HCT116 (cell line): Measurements from ENCODE around the gene TMEM119. TPM values are rescaled to one million over a fixed set of nuclear protein-coding genes. Genes with fewer than 3 reads are reported as not detected.
"Not testable (repeated sequence)": the region's sequence is repeated elsewhere in the genome, so short reads cannot be mapped to it uniquely, and the experiment has no call there.

Experiments
- ATAC-seq: fragments of 200-7000 bp; cut with Tn5 transposase; 2 replicates; pipeline ENCODE4 v1.9.1; 2020; ENCODE audit warnings: mild to moderate bottlenecking, moderate library complexity
- BruUV-seq: library from RNA; stranded (reverse); fragments of 400-500 nt; replicated peaks from 2 replicates; lab custom pipeline; 2021; lab: Mats Ljungman, UMichigan
- CTCF ChIA-PET: fragments of 300-600 bp; sonication (Branson Sonifier 250); formaldehyde crosslinking; loops from one replicate; lab custom pipeline; 2021; ENCODE audit warnings: antibody characterized with exemption; lab: Charles Lee
- POLR2A ChIA-PET: fragments of 300-600, 350-600 bp; sonication (Branson Sonifier 250); formaldehyde crosslinking; loops from one replicate; lab custom pipeline; 2021; ENCODE audit warnings: antibody characterized with exemption; lab: Charles Lee
- RAD21 ChIA-PET, 2 experiments: fragments of 300-600 bp; sonication (Branson Sonifier 250); formaldehyde crosslinking; loops; one replicate each; lab custom pipeline; 2023; ENCODE audit warnings: low total read pairs in 2 of 2; ENCODE audit not compliant: uncharacterized antibody in 2 of 2, unreplicated experiment in 2 of 2, low non-redundant PET in 1 of 2; lab: Charles Lee
- DNase-seq: peaks from one replicate; pipeline ENCODE4 v3.0.0-alpha.2; 2010; ENCODE audit warnings: low read depth, low spot score
- H2AFZ ChIP-seq: fragments of 200-600 bp; shearing (Covaris generic), sonication (generic); 2 replicates; pipeline ENCODE4 v1.6.1; 2017; ENCODE audit warnings: low read depth, mixed run types, mixed read lengths, antibody characterized with exemption, low read length; ENCODE audit not compliant: poor library complexity, severe bottlenecking
- H3K27ac ChIP-seq: 2 replicates; pipeline ENCODE4 v1.5.1; 2012; ENCODE audit warnings: low read depth, low read length
- H3K27me3 ChIP-seq: fragments of 200-600 bp; sonication (generic); 2 replicates; pipeline ENCODE4 v1.6.1; 2016; ENCODE audit warnings: mixed run types, low read length, mixed read lengths; ENCODE audit not compliant: insufficient read depth
- H3K36me3 ChIP-seq, 2 experiments: fragments of 200-500 bp in 1 of 2; fragments of 200-600 bp in 1 of 2; sonication (Bioruptor generic) in 1 of 2; sonication (generic) in 1 of 2; 2 replicates each; pipeline versions ENCODE4 v1.5.1 to v1.6.1; 2014 to 2016; ENCODE audit warnings: low read length in 2 of 2, inconsistent platforms in 1 of 2, mixed read lengths in 1 of 2, mixed run types in 1 of 2; ENCODE audit not compliant: insufficient read depth in 2 of 2, control insufficient read depth in 1 of 2
- H3K4me1 ChIP-seq, 2 experiments: fragments of 200-600 bp in 1 of 2; sonication (generic) in 1 of 2; 2 replicates each; pipeline versions ENCODE4 v1.5.1 to v1.6.1; 2012 to 2017; ENCODE audit warnings: low read length in 2 of 2, inconsistent platforms in 1 of 2, mild to moderate bottlenecking in 1 of 2, mixed read lengths in 1 of 2, mixed run types in 1 of 2, moderate library complexity in 1 of 2; ENCODE audit not compliant: insufficient read depth in 2 of 2, control insufficient read depth in 1 of 2
- H3K4me2 ChIP-seq: fragments of 200-600 bp; sonication (generic); 2 replicates; pipeline ENCODE4 v1.6.1; 2017; ENCODE audit warnings: mixed run types, low read length, mixed read lengths
- H3K4me3 ChIP-seq, 2 experiments: fragments of 200-600 bp in 1 of 2; sonication (generic) in 1 of 2; replicated peaks in 1 of 2; 2 replicates each; pipeline ENCODE4 v1.5.1; 2011 to 2016; ENCODE audit warnings: low read length in 2 of 2, control low read depth in 1 of 2, low read depth in 1 of 2, mild to moderate bottlenecking in 1 of 2, mixed read lengths in 1 of 2, mixed run types in 1 of 2
- H3K79me2 ChIP-seq: fragments of 200-600 bp; sonication (generic); 2 replicates; pipeline ENCODE4 v1.6.1; 2017; ENCODE audit warnings: mild to moderate bottlenecking, mixed run types, low read length, moderate library complexity, mixed read lengths; ENCODE audit not compliant: insufficient read depth
- H3K9ac ChIP-seq: fragments of 200-600 bp; sonication (generic); 2 replicates; pipeline ENCODE4 v1.6.1; 2016; ENCODE audit warnings: low read length, mixed read lengths
- H3K9me2 ChIP-seq: fragments of 200-600 bp; sonication (generic), shearing (Covaris generic); 2 replicates; pipeline ENCODE4 v1.6.1; 2017; ENCODE audit warnings: mixed run types, mild to moderate bottlenecking, moderate library complexity; ENCODE audit not compliant: insufficient read depth
- H3K9me3 ChIP-seq, 2 experiments: fragments of 200-500 bp in 1 of 2; fragments of 200-600 bp in 1 of 2; sonication (Bioruptor generic) in 1 of 2; sonication (generic) in 1 of 2; 2 replicates each; pipeline ENCODE4 v1.6.1; 2014 to 2017; ENCODE audit warnings: low read length in 2 of 2, mixed read lengths in 2 of 2, inconsistent platforms in 1 of 2, low read depth in 1 of 2, mild to moderate bottlenecking in 1 of 2, mixed run types in 1 of 2, moderate library complexity in 1 of 2; ENCODE audit not compliant: control insufficient read depth in 1 of 2, insufficient read depth in 1 of 2
- H4K20me1 ChIP-seq: fragments of 200-600 bp; sonication (generic), shearing (Covaris generic); 2 replicates; pipeline ENCODE4 v1.6.1; 2017; ENCODE audit warnings: mixed run types, mild to moderate bottlenecking, moderate library complexity; ENCODE audit not compliant: insufficient read depth
- CEBPB ChIP-seq: IDR thresholded peaks from 2 replicates; pipeline ENCODE4 v1.6.1; 2012; ENCODE audit warnings: low read depth
- EGR1 ChIP-seq: IDR thresholded peaks from 2 replicates; pipeline ENCODE4 v1.6.1; 2012; ENCODE audit warnings: low read depth
- EZH2 ChIP-seq: fragments of 200-600 bp; sonication (generic); IDR thresholded peaks from 2 replicates; pipeline ENCODE4 v1.6.1; 2017; ENCODE audit warnings: antibody characterized with exemption, mixed run types
- EZH2phosphoT487 ChIP-seq: fragments of 200-600 bp; IDR thresholded peaks from 2 replicates; pipeline ENCODE4 v1.6.1; 2018; ENCODE audit warnings: antibody characterized with exemption, borderline replicate concordance
- FOSL1 ChIP-seq: IDR thresholded peaks from 2 replicates; pipeline ENCODE4 v1.6.1; 2012; ENCODE audit warnings: low read depth
- POLR2A ChIP-seq: IDR thresholded peaks from 2 replicates; pipeline ENCODE4 v1.7.0; 2011; ENCODE audit warnings: borderline replicate concordance; ENCODE audit not compliant: insufficient read depth, insufficient read length; ENCODE audit errors: extremely low read depth
- RAD21 ChIP-seq: IDR thresholded peaks from 2 replicates; pipeline ENCODE4 v1.6.1; 2012; ENCODE audit warnings: low read depth, mild to moderate bottlenecking
- SP1 ChIP-seq: IDR thresholded peaks from 2 replicates; pipeline ENCODE4 v1.6.1; 2012; ENCODE audit warnings: low read depth
- SRF ChIP-seq: IDR thresholded peaks from 2 replicates; pipeline ENCODE4 v1.6.1; 2012; ENCODE audit warnings: low read depth
- TCF7L2 ChIP-seq: IDR thresholded peaks from 2 replicates; pipeline ENCODE4 v1.7.0; 2011; ENCODE audit warnings: borderline replicate concordance, inconsistent platforms; ENCODE audit not compliant: insufficient read depth, insufficient read length; ENCODE audit errors: extremely low read depth
- ZNF274 ChIP-seq: fragments of 200-500 bp; sonication (Bioruptor generic); IDR thresholded peaks from 2 replicates; pipeline ENCODE4 v1.6.1; 2014; ENCODE audit warnings: mild to moderate bottlenecking, low read depth, low read length, inconsistent platforms
- intact Hi-C: fragments of 100-400 bp; cut with micrococcal nuclease; formaldehyde crosslinking; loops from 2 replicates; pipeline ENCODE4 v1.10.0; 2022
- total RNA-seq: library from RNA; stranded (reverse); gene quantifications from one replicate; pipeline ENCODE4 v1.2.1, GENCODE V29; 2021; ENCODE audit not compliant: unreplicated experiment
- TF ChIP-seq, protein P1 (sequence below): IDR thresholded peaks from 2 replicates; pipeline ENCODE4 v1.6.1; 2012
- TF ChIP-seq, protein P2 (sequence below), 3 experiments: fragments of 200-600 bp in 1 of 3; sonication (generic) in 1 of 3; IDR thresholded peaks in 2 of 3; conservative IDR thresholded peaks in 1 of 3; 2 replicates each; pipeline ENCODE4 v1.5.1; 2012 to 2017; ENCODE audit warnings: low read depth in 2 of 3, low read length in 2 of 3, antibody characterized with exemption in 1 of 3, borderline replicate concordance in 1 of 3, control low read depth in 1 of 3, mild to moderate bottlenecking in 1 of 3, mixed read lengths in 1 of 3, mixed run types in 1 of 3, moderate library complexity in 1 of 3; ENCODE audit not compliant: insufficient read depth in 1 of 3
- TF ChIP-seq, protein P3 (sequence below): IDR thresholded peaks from 2 replicates; pipeline ENCODE4 v1.6.1; 2011; ENCODE audit warnings: mild to moderate bottlenecking, low read length, moderate library complexity; ENCODE audit not compliant: insufficient replicate concordance; ENCODE audit errors: extremely low read depth

TMEM119 gene
- total RNA-seq, 1 experiment from 2014 or later: not detected

GRCh38 chr12:108619369-108620160 lies 21.7 kb upstream of the TMEM119 start:
- Histone ChIP-seq H3K79me2 (no peaks in the 10 kb centered on the region), H3K4me2 (no peak overlapping the region), H3K4me1 (peaks cover 0 to 13% of the 10 kb centered on the region in 2 experiments; a peak in 2 of 4 replicates), H3K9me2 (no peaks in the 10 kb centered on the region), H2AFZ (no peak overlapping the region), H3K27me3 (no peaks in the 10 kb centered on the region), H3K9ac (no peak overlapping the region), H4K20me1 (no peaks in the 10 kb centered on the region), H3K9me3 (peaks cover 0 to 6% of the 10 kb centered on the region in 2 experiments; a peak in 1 of 4 replicates), H3K27ac (no peak overlapping the region), H3K36me3 (no peaks in the 10 kb centered on the region), H3K4me3 (no peak overlapping the region)
- intact Hi-C loops: loop anchor here (5.0 to 10.0 kb wide), 3 partner anchors 285 to 705 kb away; partner anchors contain the start of gene CMKLR1
- ATAC-seq: no peak
- DNase-seq: no peak
- TF ChIP-seq, protein P1, sequence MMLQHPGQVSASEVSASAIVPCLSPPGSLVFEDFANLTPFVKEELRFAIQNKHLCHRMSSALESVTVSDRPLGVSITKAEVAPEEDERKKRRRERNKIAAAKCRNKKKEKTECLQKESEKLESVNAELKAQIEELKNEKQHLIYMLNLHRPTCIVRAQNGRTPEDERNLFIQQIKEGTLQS: no peak
- no peak for TF ChIP-seq SRF
- TF ChIP-seq, protein P2, sequence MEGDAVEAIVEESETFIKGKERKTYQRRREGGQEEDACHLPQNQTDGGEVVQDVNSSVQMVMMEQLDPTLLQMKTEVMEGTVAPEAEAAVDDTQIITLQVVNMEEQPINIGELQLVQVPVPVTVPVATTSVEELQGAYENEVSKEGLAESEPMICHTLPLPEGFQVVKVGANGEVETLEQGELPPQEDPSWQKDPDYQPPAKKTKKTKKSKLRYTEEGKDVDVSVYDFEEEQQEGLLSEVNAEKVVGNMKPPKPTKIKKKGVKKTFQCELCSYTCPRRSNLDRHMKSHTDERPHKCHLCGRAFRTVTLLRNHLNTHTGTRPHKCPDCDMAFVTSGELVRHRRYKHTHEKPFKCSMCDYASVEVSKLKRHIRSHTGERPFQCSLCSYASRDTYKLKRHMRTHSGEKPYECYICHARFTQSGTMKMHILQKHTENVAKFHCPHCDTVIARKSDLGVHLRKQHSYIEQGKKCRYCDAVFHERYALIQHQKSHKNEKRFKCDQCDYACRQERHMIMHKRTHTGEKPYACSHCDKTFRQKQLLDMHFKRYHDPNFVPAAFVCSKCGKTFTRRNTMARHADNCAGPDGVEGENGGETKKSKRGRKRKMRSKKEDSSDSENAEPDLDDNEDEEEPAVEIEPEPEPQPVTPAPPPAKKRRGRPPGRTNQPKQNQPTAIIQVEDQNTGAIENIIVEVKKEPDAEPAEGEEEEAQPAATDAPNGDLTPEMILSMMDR (IDR thresholded peaks at IDR 0.05 in 2 of 3, conservative IDR thresholded peaks at IDR 0.05 in 1 of 3; ENCODE audit: borderline replicate concordance in 1 of 3, insufficient read depth in 1 of 3, low read depth in 2 of 3, low read length in 2 of 3): no peak
- no peak for TF ChIP-seq EZH2phosphoT487
- TF ChIP-seq FOSL1: no peak
- TF ChIP-seq CEBPB: no peak
- TF ChIP-seq, protein P3, sequence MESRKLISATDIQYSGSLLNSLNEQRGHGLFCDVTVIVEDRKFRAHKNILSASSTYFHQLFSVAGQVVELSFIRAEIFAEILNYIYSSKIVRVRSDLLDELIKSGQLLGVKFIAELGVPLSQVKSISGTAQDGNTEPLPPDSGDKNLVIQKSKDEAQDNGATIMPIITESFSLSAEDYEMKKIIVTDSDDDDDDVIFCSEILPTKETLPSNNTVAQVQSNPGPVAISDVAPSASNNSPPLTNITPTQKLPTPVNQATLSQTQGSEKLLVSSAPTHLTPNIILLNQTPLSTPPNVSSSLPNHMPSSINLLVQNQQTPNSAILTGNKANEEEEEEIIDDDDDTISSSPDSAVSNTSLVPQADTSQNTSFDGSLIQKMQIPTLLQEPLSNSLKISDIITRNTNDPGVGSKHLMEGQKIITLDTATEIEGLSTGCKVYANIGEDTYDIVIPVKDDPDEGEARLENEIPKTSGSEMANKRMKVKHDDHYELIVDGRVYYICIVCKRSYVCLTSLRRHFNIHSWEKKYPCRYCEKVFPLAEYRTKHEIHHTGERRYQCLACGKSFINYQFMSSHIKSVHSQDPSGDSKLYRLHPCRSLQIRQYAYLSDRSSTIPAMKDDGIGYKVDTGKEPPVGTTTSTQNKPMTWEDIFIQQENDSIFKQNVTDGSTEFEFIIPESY: no peak
- no peak for TF ChIP-seq POLR2A
- TF ChIP-seq EGR1: no peak
- TF ChIP-seq SP1: no peak
- TF ChIP-seq RAD21: no peak
- no peak for TF ChIP-seq ZNF274
- TF ChIP-seq EZH2: no peak
- no peak for TF ChIP-seq TCF7L2
- ChIA-PET CTCF (interaction anchor here (0.7 to 2.9 kb wide), 9 partner anchors 11 to 331 kb away, joined by 3 to 13 read pairs (median 3); partner anchors contain the start of gene ISCU), RAD21 (no interaction called here), POLR2A (interaction anchor here (0.7 kb wide), 2 partner anchors 10 to 12 kb away, joined by 3 read pairs; no protein-coding TSS in a partner anchor)
- no TSS peak for BruUV-seq

DNA sequence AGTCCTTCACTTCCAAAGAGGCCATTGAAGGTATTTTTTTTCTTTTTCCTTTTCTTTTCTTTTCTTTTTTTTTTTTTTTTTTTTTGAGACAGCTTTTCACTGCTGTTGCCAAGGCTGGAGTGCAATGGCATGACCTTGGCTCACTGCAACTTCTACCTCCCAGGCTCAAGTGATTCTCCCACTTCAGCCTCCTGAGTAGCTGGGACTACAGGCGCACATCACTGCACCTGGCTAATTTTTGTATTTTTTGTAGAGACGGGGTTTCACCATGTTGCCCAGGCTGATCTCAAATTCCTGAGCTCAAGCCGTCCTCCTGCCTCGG lies 21.0 kb upstream of the TMEM119 start:
- not testable (repeated sequence) for H3K36me3 ChIP-seq, ATAC-seq, H3K79me2 ChIP-seq, BruUV-seq, H3K9me2 ChIP-seq, H3K9ac ChIP-seq, H3K4me2 ChIP-seq, DNase-seq, H3K27ac ChIP-seq, H3K27me3 ChIP-seq, H4K20me1 ChIP-seq, H3K4me3 ChIP-seq, H2AFZ ChIP-seq, H3K9me3 ChIP-seq
- POLR2A ChIA-PET: interaction anchor here (1.1 to 1.4 kb wide), 2 partner anchors 54 to 57 kb away, joined by 3 read pairs; partner anchors contain the start of gene ISCU
- H3K4me1 ChIP-seq: peaks cover 0 to 13% of the 10 kb centered on the region in 2 experiments; a peak in 2 of 4 replicates
- RAD21 ChIA-PET: interaction anchor here in 1 of 2 experiments (0.6 kb wide), 1 partner anchor 31 kb away, joined by 3 read pairs; no protein-coding TSS in a partner anchor
- CTCF ChIA-PET: interaction anchor here (0.7 to 2.9 kb wide), 11 partner anchors 11 to 556 kb away, joined by 3 to 13 read pairs (median 3); partner anchors contain the start of gene ISCU
- intact Hi-C loops: loop anchor here (1.0 to 10.0 kb wide), 6 partner anchors 49 to 704 kb away; partner anchors contain the start of genes CMKLR1 and FICD
